H1 (cell line): ENCODE results near the gene PPM1L. TPM values are rescaled to one million over a fixed set of nuclear protein-coding genes. Genes with fewer than 3 reads are reported as not detected.

Experiments
- CTCF ChIA-PET: fragments of 300-600 bp; sonication (Branson Sonifier 250); formaldehyde crosslinking; loops from one replicate; lab custom pipeline; 2021; ENCODE audit not compliant: partially characterized antibody; lab: Charles Lee
- POLR2A ChIA-PET: fragments of 300-600 bp; sonication (Branson Sonifier 250); formaldehyde crosslinking; loops from one replicate; lab custom pipeline; 2021; ENCODE audit warnings: inconsistent platforms; ENCODE audit not compliant: partially characterized antibody; lab: Charles Lee
- DNase-seq, 2 experiments: peaks; one replicate each; pipeline versions ENCODE4 v3.0.0 to v3.0.0-alpha.2; 2010 to 2022; ENCODE audit warnings: low spot score in 2 of 2, low read depth in 1 of 2, mixed read lengths in 1 of 2
- FAIRE-seq: peaks from 2 replicates; lab custom pipeline; 2011; peaks lifted over from hg19 to GRCh38; lab: Jason Lieb, UNC
- H2AFZ ChIP-seq: 2 replicates; pipeline ENCODE4 v1.8.1; 2012; ENCODE audit warnings: low read length, inconsistent platforms
- H2AK5ac ChIP-seq: 2 replicates; pipeline ENCODE4 v1.6.1; 2013; ENCODE audit warnings: low read depth, low read length
- H2BK120ac ChIP-seq: replicated peaks from 2 replicates; pipeline ENCODE3; 2013; ENCODE audit warnings: low read depth, low read length, inconsistent platforms
- H2BK12ac ChIP-seq: 2 replicates; pipeline ENCODE4 v1.6.1; 2013; ENCODE audit warnings: low read depth, low read length
- H2BK15ac ChIP-seq: 2 replicates; pipeline ENCODE4 v1.6.1; 2013; ENCODE audit warnings: low read length
- H2BK20ac ChIP-seq: 2 replicates; pipeline ENCODE4 v1.6.1; 2013; ENCODE audit warnings: low read length
- H2BK5ac ChIP-seq: 2 replicates; pipeline ENCODE4 v1.6.1; 2013; ENCODE audit warnings: low read depth, low read length
- H3K14ac ChIP-seq: 2 replicates; pipeline ENCODE4 v1.6.1; 2013; ENCODE audit warnings: inconsistent platforms; ENCODE audit not compliant: insufficient read length
- H3K18ac ChIP-seq: 2 replicates; pipeline ENCODE4 v1.6.1; 2013; ENCODE audit warnings: low read length; ENCODE audit errors: extremely low read depth
- H3K23ac ChIP-seq: 2 replicates; pipeline ENCODE4 v1.6.1; 2013; ENCODE audit warnings: inconsistent platforms; ENCODE audit not compliant: insufficient read length
- H3K23me2 ChIP-seq: 2 replicates; pipeline ENCODE4 v1.6.1; 2013; ENCODE audit warnings: low read depth, low read length
- H3K27ac ChIP-seq: 2 replicates; pipeline ENCODE4 v1.6.1; 2011; ENCODE audit warnings: low read depth, low read length, inconsistent platforms
- H3K27me3 ChIP-seq, 4 experiments: replicated peaks in 1 of 4; 1 replicate in 1 of 4; 2 replicates in 3 of 4; pipeline versions ENCODE4 v1.6.1 to v1.8.1; 2011 to 2013; ENCODE audit warnings: low read length in 3 of 4, mild to moderate bottlenecking in 3 of 4, inconsistent platforms in 2 of 4, mixed read lengths in 2 of 4, moderate library complexity in 1 of 4; ENCODE audit not compliant: control insufficient read depth in 3 of 4, insufficient read depth in 3 of 4; ENCODE audit errors: extremely low read depth in 1 of 4
- H3K36me3 ChIP-seq, 4 experiments: 2 replicates each; pipeline versions ENCODE4 v1.6.1 to v1.8.1; 2011 to 2013; ENCODE audit warnings: mild to moderate bottlenecking in 4 of 4, low read length in 3 of 4, moderate library complexity in 2 of 4, control low read depth in 1 of 4, inconsistent platforms in 1 of 4; ENCODE audit not compliant: insufficient read depth in 4 of 4, control insufficient read depth in 2 of 4
- H3K4ac ChIP-seq: replicated peaks from 2 replicates; pipeline ENCODE3; 2013; ENCODE audit warnings: low read length, low read depth, mixed read lengths, inconsistent platforms; ENCODE audit not compliant: insufficient read length
- H3K4me1 ChIP-seq, 4 experiments: replicated peaks in 1 of 4; 1 replicate in 1 of 4; 2 replicates in 3 of 4; pipeline versions ENCODE4 v1.6.1 to v1.8.1; 2011 to 2013; ENCODE audit warnings: low read length in 3 of 4, inconsistent platforms in 2 of 4, mixed read lengths in 1 of 4; ENCODE audit not compliant: insufficient read depth in 4 of 4, control insufficient read depth in 3 of 4
- H3K4me2 ChIP-seq, 2 experiments: 2 replicates each; pipeline versions ENCODE4 v1.6.1 to v1.8.1; 2011 to 2013; ENCODE audit warnings: low read depth in 2 of 2, low read length in 2 of 2, control low read depth in 1 of 2, inconsistent platforms in 1 of 2, mild to moderate bottlenecking in 1 of 2; ENCODE audit not compliant: insufficient read depth in 1 of 2
- H3K4me3 ChIP-seq, 4 experiments: fragments of 200-600, 300-600 bp in 1 of 4; sonication (generic), shearing (Covaris generic), sonication (Bioruptor Twin) in 1 of 4; 2 replicates each; pipeline versions ENCODE4 v1.5.1 to v1.8.1; 2011 to 2016; ENCODE audit warnings: low read length in 4 of 4, low read depth in 3 of 4, control low read depth in 2 of 4, inconsistent platforms in 2 of 4, mild to moderate bottlenecking in 2 of 4, mixed read lengths in 1 of 4, moderate library complexity in 1 of 4; ENCODE audit not compliant: insufficient read depth in 2 of 4; ENCODE audit errors: extremely low read depth in 1 of 4
- H3K56ac ChIP-seq: replicated peaks from 2 replicates; pipeline ENCODE3; 2013; ENCODE audit warnings: low read depth, mild to moderate bottlenecking, mixed read lengths, low read length, inconsistent platforms; ENCODE audit not compliant: insufficient read length
- H3K79me1 ChIP-seq: 2 replicates; pipeline ENCODE4 v1.6.1; 2013; ENCODE audit warnings: low read depth, low read length, control low read depth
- H3K79me2 ChIP-seq, 2 experiments: 2 replicates each; pipeline versions ENCODE4 v1.6.1 to v1.8.1; 2012 to 2013; ENCODE audit warnings: low read length in 2 of 2, mild to moderate bottlenecking in 2 of 2, inconsistent platforms in 1 of 2; ENCODE audit not compliant: insufficient read depth in 2 of 2, control insufficient read depth in 1 of 2
- H3K9ac ChIP-seq, 4 experiments: replicated peaks in 1 of 4; 1 replicate in 1 of 4; 2 replicates in 3 of 4; pipeline versions ENCODE4 v1.6.1 to v1.8.1; 2011 to 2013; ENCODE audit warnings: low read depth in 3 of 4, low read length in 3 of 4, control low read depth in 2 of 4, mild to moderate bottlenecking in 2 of 4, moderate library complexity in 2 of 4, inconsistent platforms in 1 of 4; ENCODE audit errors: extremely low read depth in 1 of 4
- H3K9me3 ChIP-seq, 2 experiments: 2 replicates each; pipeline versions ENCODE4 v1.6.1 to v1.8.1; 2012 to 2013; ENCODE audit warnings: mild to moderate bottlenecking in 2 of 2, moderate library complexity in 2 of 2, control low read depth in 1 of 2, inconsistent platforms in 1 of 2, low read depth in 1 of 2, low read length in 1 of 2, mixed read lengths in 1 of 2; ENCODE audit not compliant: insufficient read depth in 2 of 2
- H4K20me1 ChIP-seq, 2 experiments: replicated peaks in 1 of 2; 2 replicates each; pipeline versions ENCODE3 to v1.8.1; 2011 to 2013; ENCODE audit warnings: inconsistent platforms in 2 of 2, low read length in 2 of 2, mild to moderate bottlenecking in 1 of 2; ENCODE audit not compliant: insufficient read depth in 2 of 2, control insufficient read depth in 1 of 2
- H4K5ac ChIP-seq: 2 replicates; pipeline ENCODE4 v1.6.1; 2013; ENCODE audit warnings: low read length, low read depth, mixed read lengths, inconsistent platforms; ENCODE audit not compliant: insufficient read length
- H4K8ac ChIP-seq: 2 replicates; pipeline ENCODE4 v1.8.0; 2013; ENCODE audit warnings: mild to moderate bottlenecking, moderate library complexity, low read length, inconsistent platforms; ENCODE audit not compliant: insufficient read depth; ENCODE audit errors: extremely low read depth
- H4K91ac ChIP-seq: replicated peaks from 2 replicates; pipeline ENCODE3; 2013; ENCODE audit warnings: low read length, mixed read lengths, inconsistent platforms; ENCODE audit not compliant: insufficient read length
- ASH2L ChIP-seq: fragments of 200-600, 300-600 bp; sonication (generic); IDR thresholded peaks from one replicate; pipeline ENCODE4 v1.7.1; 2017; ENCODE audit warnings: low read length
- BCL11A ChIP-seq, 2 experiments: IDR thresholded peaks; one replicate each; pipeline ENCODE4 v1.6.1; 2011; ENCODE audit warnings: low read depth in 2 of 2, low read length in 2 of 2, mild to moderate bottlenecking in 2 of 2
- CHD1 ChIP-seq: IDR thresholded peaks from 2 replicates; pipeline ENCODE4 v1.6.1; 2012; ENCODE audit warnings: low read depth, low read length, improper control_type of control experiment
- FOSL1 ChIP-seq: IDR thresholded peaks from 2 replicates; pipeline ENCODE4 v1.6.1; 2011; ENCODE audit warnings: mild to moderate bottlenecking, low read depth, low read length, moderate library complexity; ENCODE audit not compliant: insufficient read depth
- KDM1A ChIP-seq: fragments of 200-600, 300-600 bp; sonication (generic); IDR thresholded peaks from 2 replicates; pipeline ENCODE4 v1.7.1; 2016; ENCODE audit warnings: mild to moderate bottlenecking, low read length, borderline replicate concordance
- MAFK ChIP-seq: IDR thresholded peaks from 2 replicates; pipeline ENCODE4 v1.6.1; 2012; ENCODE audit warnings: low read depth, mild to moderate bottlenecking, improper control_type of control experiment, low read length
- SIRT6 ChIP-seq: IDR thresholded peaks from one replicate; pipeline ENCODE4 v1.7.1; 2012; ENCODE audit warnings: low read length, inconsistent platforms
- SP1 ChIP-seq: IDR thresholded peaks from 2 replicates; pipeline ENCODE4 v1.6.1; 2011; ENCODE audit warnings: low read depth, low read length
- TAF7 ChIP-seq: optimal IDR thresholded peaks from 2 replicates; pipeline ENCODE3; 2011; ENCODE audit warnings: low read depth, mild to moderate bottlenecking, inconsistent platforms, low read length, moderate library complexity, borderline replicate concordance
- TBP ChIP-seq: IDR thresholded peaks from 2 replicates; pipeline ENCODE4 v1.6.1; 2011; ENCODE audit warnings: low read depth, low read length, improper control_type of control experiment
- WGBS, 2 experiments: shearing (Covaris generic) in 1 of 2; methylation state at CpG; one replicate each; pipeline versions ENCODE4 v1.1.6 to v1.1.7; 2013 to 2015; ENCODE audit warnings: low lambda C conversion rate in 2 of 2, mixed read lengths in 2 of 2, inconsistent platforms in 1 of 2, low coverage in 1 of 2, missing lambda C conversion rate in 1 of 2; ENCODE audit not compliant: insufficient replicate concordance in 2 of 2, insufficient coverage in 1 of 2, insufficient read length in 1 of 2; ENCODE audit errors: extremely low coverage in 1 of 2, missing lambda C conversion rate in 1 of 2; 5-methylcytosine and 5-hydroxymethylcytosine counted together
- polyA plus RNA-seq, 7 experiments: library from polyadenylated mRNA; depleted of rRNA in 3 of 7; stranded (reverse) in 5 of 7; unstranded in 2 of 7; fragments of >200 nt in 5 of 7; fragments of 200-250 nt in 2 of 7; gene quantifications; 1 replicate in 5 of 7; 2 replicates in 1 of 7; 4 replicates in 1 of 7; pipeline versions ENCODE4 v1.2.1 to v1.2.3, GENCODE V29; 2011 to 2013; ENCODE audit warnings: missing spikeins in 2 of 7, mixed read lengths in 2 of 7
- total RNA-seq: library from RNA; stranded (reverse); fragmentation: NEBNext Ultra II Directional; extraction: Animal tissue kit (Norgen Biotek cat#: 25700); gene quantifications from 2 replicates; pipeline ENCODE4 v1.2.1, GENCODE V29; 2021
- TF ChIP-seq, protein P1 (sequence below): IDR thresholded peaks from 2 replicates; pipeline ENCODE4 v1.6.1; 2012; ENCODE audit warnings: inconsistent platforms
- TF ChIP-seq, protein P2 (sequence below), 3 experiments: IDR thresholded peaks; 1 replicate in 2 of 3; 2 replicates in 1 of 3; pipeline versions ENCODE4 v1.5.1 to v1.6.1; 2011; ENCODE audit warnings: low read length in 3 of 3, mild to moderate bottlenecking in 3 of 3, inconsistent platforms in 2 of 3, low read depth in 1 of 3, moderate library complexity in 1 of 3; ENCODE audit not compliant: insufficient read depth in 1 of 3; ENCODE audit errors: control extremely low read depth in 1 of 3

Gene PPM1L
- total and polyA plus RNA-seq, 2 of the 8 experiments (the other 6 are each of a cell fraction or from before 2014, with no cell fraction given): 2.8 to 18.1 TPM

DNA sequence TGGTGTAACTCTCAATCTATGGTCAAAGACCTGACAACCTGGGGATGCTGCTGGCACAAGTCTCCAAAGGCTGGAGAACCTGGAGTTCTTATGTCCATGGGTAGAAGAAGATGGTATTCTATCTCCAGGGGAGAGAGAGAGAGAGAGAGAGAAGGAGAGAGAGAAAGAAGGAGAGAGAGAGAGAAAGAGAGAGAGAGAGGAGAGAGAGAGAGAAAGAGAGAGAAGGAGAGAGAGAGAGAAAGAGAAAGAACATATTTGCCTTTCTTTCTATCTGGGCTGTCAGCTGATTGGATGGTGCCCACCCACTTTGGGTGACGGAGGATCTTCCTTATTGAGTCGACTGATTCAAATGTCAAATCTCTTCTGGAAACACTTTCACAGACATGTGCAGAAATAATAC lies 84.6 kb downstream of the PPM1L start:
- Histone ChIP-seq H2BK15ac (no peak overlapping the region), H2BK120ac (no peak overlapping the region), H2BK20ac (no peak overlapping the region), H3K4me1 (no peaks in the 10 kb centered on the region), H3K79me2 (no peaks in the 10 kb centered on the region), H2BK5ac (no peak overlapping the region), H3K36me3 (no peaks in the 10 kb centered on the region), H2AFZ (no peak overlapping the region), H3K23ac (no peak overlapping the region), H3K9ac (no peak overlapping the region), H3K79me1 (no peaks in the 10 kb centered on the region; the same call in 1 of the 2 replicates), H3K56ac (no peak overlapping the region), H3K18ac (no peak overlapping the region), H2BK12ac (no peak overlapping the region), H4K20me1 (no peaks in the 10 kb centered on the region), H3K27ac (no peak overlapping the region), H3K4ac (no peak overlapping the region), H2AK5ac (no peak overlapping the region), H3K4me3 (no peak overlapping the region), H3K4me2 (no peak overlapping the region), H4K91ac (no peak overlapping the region), H3K27me3 (no peaks in the 10 kb centered on the region; a peak in 1 of 7 replicates), H4K5ac (no peak overlapping the region), H4K8ac (no peak overlapping the region), H3K14ac (no peak overlapping the region), H3K23me2 (no peaks in the 10 kb centered on the region), H3K9me3 (no peaks in the 10 kb centered on the region)
- WGBS, 2 experiments: 100% methylated on average over 2 of the region's 2 CpGs; no CpG with 5 or more reads in 1 of the 2 experiments
- DNase-seq (no peak), FAIRE-seq (no peak)
- CTCF ChIA-PET: no interaction called here
- POLR2A ChIA-PET: interaction anchor here (0.7 to 1.0 kb wide), 2 partner anchors 9 to 10 kb away, joined by 3 read pairs; no protein-coding TSS in a partner anchor
- no peak for TF ChIP-seq ASH2L
- TF ChIP-seq, protein P1, sequence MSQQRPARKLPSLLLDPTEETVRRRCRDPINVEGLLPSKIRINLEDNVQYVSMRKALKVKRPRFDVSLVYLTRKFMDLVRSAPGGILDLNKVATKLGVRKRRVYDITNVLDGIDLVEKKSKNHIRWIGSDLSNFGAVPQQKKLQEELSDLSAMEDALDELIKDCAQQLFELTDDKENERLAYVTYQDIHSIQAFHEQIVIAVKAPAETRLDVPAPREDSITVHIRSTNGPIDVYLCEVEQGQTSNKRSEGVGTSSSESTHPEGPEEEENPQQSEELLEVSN: no peak
- no peak for TF ChIP-seq SP1
- no peak for TF ChIP-seq TBP
- no peak for TF ChIP-seq CHD1
- no peak for TF ChIP-seq SIRT6
- TF ChIP-seq, protein P2, sequence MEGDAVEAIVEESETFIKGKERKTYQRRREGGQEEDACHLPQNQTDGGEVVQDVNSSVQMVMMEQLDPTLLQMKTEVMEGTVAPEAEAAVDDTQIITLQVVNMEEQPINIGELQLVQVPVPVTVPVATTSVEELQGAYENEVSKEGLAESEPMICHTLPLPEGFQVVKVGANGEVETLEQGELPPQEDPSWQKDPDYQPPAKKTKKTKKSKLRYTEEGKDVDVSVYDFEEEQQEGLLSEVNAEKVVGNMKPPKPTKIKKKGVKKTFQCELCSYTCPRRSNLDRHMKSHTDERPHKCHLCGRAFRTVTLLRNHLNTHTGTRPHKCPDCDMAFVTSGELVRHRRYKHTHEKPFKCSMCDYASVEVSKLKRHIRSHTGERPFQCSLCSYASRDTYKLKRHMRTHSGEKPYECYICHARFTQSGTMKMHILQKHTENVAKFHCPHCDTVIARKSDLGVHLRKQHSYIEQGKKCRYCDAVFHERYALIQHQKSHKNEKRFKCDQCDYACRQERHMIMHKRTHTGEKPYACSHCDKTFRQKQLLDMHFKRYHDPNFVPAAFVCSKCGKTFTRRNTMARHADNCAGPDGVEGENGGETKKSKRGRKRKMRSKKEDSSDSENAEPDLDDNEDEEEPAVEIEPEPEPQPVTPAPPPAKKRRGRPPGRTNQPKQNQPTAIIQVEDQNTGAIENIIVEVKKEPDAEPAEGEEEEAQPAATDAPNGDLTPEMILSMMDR (IDR thresholded peaks at IDR 0.05; ENCODE audit: control extremely low read depth in 1 of 3, insufficient read depth in 1 of 3, low read depth in 1 of 3, low read length in 3 of 3): no peak
- TF ChIP-seq TAF7: no peak
- no peak for TF ChIP-seq BCL11A (IDR thresholded peaks at IDR 0.05; ENCODE audit: low read depth in 2 of 2, low read length in 2 of 2)
- no peak for TF ChIP-seq MAFK
- TF ChIP-seq KDM1A: no peak
- TF ChIP-seq FOSL1: no peak
